A673 (cell line): ENCODE data around the gene FPR2. TPM values are rescaled to one million over a fixed set of nuclear protein-coding genes. Genes with fewer than 3 reads are reported as not detected.
"Not testable (repeated sequence)": the region's sequence is repeated elsewhere in the genome, so short reads cannot be mapped to it uniquely, and the experiment has no call there.

Experiments used
- BruUV-seq: library from RNA; stranded (reverse); fragments of 400-500 nt; replicated peaks from 2 replicates; lab custom pipeline; 2021; lab: Mats Ljungman, UMichigan
- CTCF ChIA-PET: fragments of 300-600 bp; sonication (Branson Sonifier 250); formaldehyde crosslinking; loops from one replicate; lab custom pipeline; 2022; ENCODE audit warnings: antibody characterized with exemption; lab: Charles Lee
- POLR2A ChIA-PET: fragments of 300-600 bp; sonication (Branson Sonifier 250); formaldehyde crosslinking; loops from one replicate; lab custom pipeline; 2022; ENCODE audit warnings: antibody characterized with exemption; ENCODE audit not compliant: low non-redundant PET; lab: Charles Lee
- DNase-seq: peaks from one replicate; pipeline ENCODE4 v3.0.0-alpha.2; 2015; ENCODE audit warnings: low spot score
- H3K27ac ChIP-seq: fragments of 200-600 bp; sonication (generic); 2 replicates; pipeline ENCODE4 v1.5.1; 2016; ENCODE audit warnings: mixed run types, low read depth, mild to moderate bottlenecking, mixed read lengths, antibody characterized with exemption, low read length; ENCODE audit not compliant: poor library complexity, severe bottlenecking
- H3K27me3 ChIP-seq: fragments of 200-600 bp; sonication (generic); replicated peaks from 2 replicates; pipeline ENCODE4 v1.6.1; 2017; ENCODE audit warnings: mixed run types, low read depth, mild to moderate bottlenecking, mixed read lengths, antibody characterized with exemption, low read length; ENCODE audit not compliant: insufficient read depth, poor library complexity
- H3K36me3 ChIP-seq: fragments of 200-600 bp; sonication (generic); 2 replicates; pipeline ENCODE4 v1.6.1; 2016; ENCODE audit warnings: mixed run types, mild to moderate bottlenecking, mixed read lengths, antibody characterized with exemption, low read length; ENCODE audit not compliant: insufficient read depth, poor library complexity, severe bottlenecking
- H3K4me1 ChIP-seq: fragments of 200-600 bp; sonication (generic); 2 replicates; pipeline ENCODE4 v1.6.1; 2017; ENCODE audit warnings: mixed run types, mild to moderate bottlenecking, mixed read lengths, antibody characterized with exemption, low read length; ENCODE audit not compliant: insufficient read depth, poor library complexity, severe bottlenecking
- H3K4me3 ChIP-seq: fragments of 200-600 bp; sonication (generic); 2 replicates; pipeline ENCODE4 v1.5.1; 2016; ENCODE audit warnings: low read depth, mixed run types, mild to moderate bottlenecking, mixed read lengths, low read length; ENCODE audit not compliant: poor library complexity, severe bottlenecking
- H3K9me3 ChIP-seq: fragments of 200-600 bp; sonication (generic); 2 replicates; pipeline ENCODE4 v1.6.1; 2016; ENCODE audit warnings: mixed run types, low read depth, mild to moderate bottlenecking, mixed read lengths, antibody characterized with exemption, low read length; ENCODE audit not compliant: poor library complexity, severe bottlenecking
- EZH2 ChIP-seq: fragments of 200-600 bp; sonication (generic); IDR thresholded peaks from 2 replicates; pipeline ENCODE4 v1.6.1; 2017; ENCODE audit warnings: borderline replicate concordance, low read depth, mild to moderate bottlenecking, mixed read lengths, antibody characterized with exemption, low read length; ENCODE audit not compliant: poor library complexity, severe bottlenecking
- intact Hi-C: fragments of 100-400 bp; cut with micrococcal nuclease; formaldehyde crosslinking; loops from one replicate; pipeline ENCODE4 v1.10.0; 2022; ENCODE audit not compliant: unreplicated experiment
- total RNA-seq: library from RNA; stranded (reverse); gene quantifications from 2 replicates; pipeline ENCODE4 v1.2.3, GENCODE V29; 2021
- TF ChIP-seq, protein P1 (sequence below): fragments of 300-800, 200-600 bp; sonication (generic); conservative IDR thresholded peaks from 2 replicates; pipeline ENCODE4 v1.5.1; 2017; ENCODE audit warnings: low read depth, mild to moderate bottlenecking, antibody characterized with exemption, low read length, moderate library complexity, mixed read lengths

FPR2 gene
- total RNA-seq, 1 experiment from 2014 or later = not detected

DNA sequence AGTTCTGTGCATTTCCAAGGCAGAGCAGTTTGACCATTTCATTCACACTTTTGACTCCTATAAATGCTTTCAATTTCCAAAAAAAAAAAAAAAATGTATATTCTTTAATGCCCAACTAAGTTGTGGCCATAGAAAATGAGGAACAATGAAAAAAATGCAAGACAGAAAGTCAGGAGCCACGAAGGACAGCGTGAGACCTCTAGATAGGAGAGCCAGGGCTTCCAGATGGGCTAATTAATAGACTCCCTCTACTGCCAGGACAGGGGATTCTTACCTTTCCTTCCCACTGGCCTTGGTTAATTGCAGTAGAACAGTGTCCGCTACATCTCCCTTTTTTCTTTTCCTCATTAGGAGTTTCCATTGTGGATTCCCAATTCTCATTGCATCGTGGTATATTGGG lies 42.5 kb downstream of the FPR2 start:
- H3K9me3 ChIP-seq = no peaks in the 10 kb centered on the region
- no peak for DNase-seq
- TF ChIP-seq, protein P1, sequence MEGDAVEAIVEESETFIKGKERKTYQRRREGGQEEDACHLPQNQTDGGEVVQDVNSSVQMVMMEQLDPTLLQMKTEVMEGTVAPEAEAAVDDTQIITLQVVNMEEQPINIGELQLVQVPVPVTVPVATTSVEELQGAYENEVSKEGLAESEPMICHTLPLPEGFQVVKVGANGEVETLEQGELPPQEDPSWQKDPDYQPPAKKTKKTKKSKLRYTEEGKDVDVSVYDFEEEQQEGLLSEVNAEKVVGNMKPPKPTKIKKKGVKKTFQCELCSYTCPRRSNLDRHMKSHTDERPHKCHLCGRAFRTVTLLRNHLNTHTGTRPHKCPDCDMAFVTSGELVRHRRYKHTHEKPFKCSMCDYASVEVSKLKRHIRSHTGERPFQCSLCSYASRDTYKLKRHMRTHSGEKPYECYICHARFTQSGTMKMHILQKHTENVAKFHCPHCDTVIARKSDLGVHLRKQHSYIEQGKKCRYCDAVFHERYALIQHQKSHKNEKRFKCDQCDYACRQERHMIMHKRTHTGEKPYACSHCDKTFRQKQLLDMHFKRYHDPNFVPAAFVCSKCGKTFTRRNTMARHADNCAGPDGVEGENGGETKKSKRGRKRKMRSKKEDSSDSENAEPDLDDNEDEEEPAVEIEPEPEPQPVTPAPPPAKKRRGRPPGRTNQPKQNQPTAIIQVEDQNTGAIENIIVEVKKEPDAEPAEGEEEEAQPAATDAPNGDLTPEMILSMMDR = no peak
- TF ChIP-seq EZH2 = no peak
- no peaks in the 10 kb centered on the region for H3K36me3 ChIP-seq
- BruUV-seq = no TSS peak
- ChIA-PET CTCF (no interaction called here), POLR2A (no interaction called here)
- H3K4me3 ChIP-seq = no peak overlapping the region
- H3K27me3 ChIP-seq = no peaks in the 10 kb centered on the region
- intact Hi-C loops = loop anchor here (10.0 kb wide), 2 partner anchors 199 to 329 kb away; partner anchors contain the start of gene CEACAM18
- peaks cover 23% of the 10 kb centered on the region for H3K4me1 ChIP-seq
- H3K27ac ChIP-seq = no peak overlapping the region

DNA sequence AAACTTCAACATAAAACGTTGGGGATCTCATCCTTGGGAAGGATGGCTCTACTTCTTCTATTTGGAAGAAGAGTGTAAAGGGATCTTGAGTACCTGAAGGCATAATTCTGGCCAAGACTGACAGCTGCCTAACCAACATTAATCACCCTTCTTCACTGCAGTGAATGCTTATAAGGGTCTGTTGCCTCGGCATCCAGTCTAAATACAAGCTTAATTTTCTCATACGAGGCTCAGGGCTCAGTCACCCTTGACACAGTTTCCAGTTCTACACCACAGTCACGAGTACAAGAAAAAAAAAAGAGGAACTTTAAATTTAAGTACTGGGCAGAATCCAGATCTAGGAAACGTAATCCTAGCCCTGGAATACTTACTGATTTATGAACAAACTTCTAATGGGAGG lies 43.0 kb downstream of the FPR2 start:
- ChIA-PET POLR2A (no interaction called here), CTCF (no interaction called here)
- no TSS peak for BruUV-seq
- TF ChIP-seq, protein P1 = no peak
- no peak for TF ChIP-seq EZH2
- intact Hi-C loops = loop anchor here (10.0 kb wide), 2 partner anchors 199 to 329 kb away; partner anchors contain the start of gene CEACAM18
- H3K27ac ChIP-seq = no peak overlapping the region
- no peaks in the 10 kb centered on the region for H3K9me3 ChIP-seq
- no peaks in the 10 kb centered on the region for H3K36me3 ChIP-seq
- peaks cover 23% of the 10 kb centered on the region for H3K4me1 ChIP-seq
- H3K27me3 ChIP-seq = no peaks in the 10 kb centered on the region
- no peak for DNase-seq
- no peak overlapping the region for H3K4me3 ChIP-seq

DNA sequence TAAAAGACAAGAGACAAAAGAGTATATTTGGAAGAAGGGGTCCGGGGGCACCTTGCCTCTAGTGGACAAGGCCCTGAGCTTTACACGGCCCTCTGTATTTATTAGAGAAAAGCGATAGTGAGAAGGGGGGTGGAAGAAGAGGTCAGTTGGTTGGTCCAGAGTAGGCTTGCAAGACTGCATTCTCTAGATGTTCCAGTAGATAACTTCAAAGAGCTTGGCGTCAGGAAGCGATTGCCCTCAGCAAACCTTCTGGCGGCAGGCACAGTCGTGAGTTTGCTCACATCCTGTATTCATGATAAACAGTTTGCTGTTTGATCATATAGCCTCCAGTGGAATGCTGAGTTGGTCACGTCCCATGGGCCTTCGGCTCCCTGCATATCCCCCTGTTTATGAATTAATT lies 43.8 kb downstream of the FPR2 start:
- BruUV-seq, H3K4me3 ChIP-seq, POLR2A ChIA-PET, H3K27ac ChIP-seq, CTCF ChIA-PET, H3K27me3 ChIP-seq, H3K36me3 ChIP-seq, H3K9me3 ChIP-seq, DNase-seq: not testable (repeated sequence)
- intact Hi-C loops = loop anchor here (5.0 to 10.0 kb wide), 3 partner anchors 142 to 330 kb away; partner anchors contain the start of gene CEACAM18
- peaks cover 25% of the 10 kb centered on the region for H3K4me1 ChIP-seq

DNA sequence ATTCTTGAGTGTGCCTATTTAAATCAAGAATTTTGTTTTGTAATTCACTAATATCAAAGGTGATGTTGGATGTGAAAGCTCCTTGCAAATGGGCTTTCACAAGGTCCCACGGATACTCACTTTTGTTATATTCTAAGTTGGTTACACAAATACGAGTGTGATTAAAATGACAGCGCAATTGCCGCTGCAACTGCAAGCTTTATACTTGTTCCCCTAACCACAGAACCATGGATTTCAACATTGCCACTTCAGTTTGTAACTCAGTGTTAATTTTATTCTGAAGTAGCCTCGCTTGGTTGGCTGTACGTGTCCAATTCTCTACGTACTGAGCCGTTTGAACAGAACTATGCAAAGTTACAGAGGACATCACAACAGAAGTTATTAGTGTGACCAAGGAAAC lies 44.4 kb downstream of the FPR2 start:
- H3K27ac ChIP-seq, H3K36me3 ChIP-seq, BruUV-seq, POLR2A ChIA-PET, CTCF ChIA-PET, DNase-seq, H3K4me3 ChIP-seq, H3K9me3 ChIP-seq, H3K27me3 ChIP-seq: not testable (repeated sequence)
- intact Hi-C loops = loop anchor here (5.0 to 10.0 kb wide), 3 partner anchors 143 to 331 kb away; partner anchors contain the start of gene CEACAM18
- peaks cover 27% of the 10 kb centered on the region for H3K4me1 ChIP-seq

DNA sequence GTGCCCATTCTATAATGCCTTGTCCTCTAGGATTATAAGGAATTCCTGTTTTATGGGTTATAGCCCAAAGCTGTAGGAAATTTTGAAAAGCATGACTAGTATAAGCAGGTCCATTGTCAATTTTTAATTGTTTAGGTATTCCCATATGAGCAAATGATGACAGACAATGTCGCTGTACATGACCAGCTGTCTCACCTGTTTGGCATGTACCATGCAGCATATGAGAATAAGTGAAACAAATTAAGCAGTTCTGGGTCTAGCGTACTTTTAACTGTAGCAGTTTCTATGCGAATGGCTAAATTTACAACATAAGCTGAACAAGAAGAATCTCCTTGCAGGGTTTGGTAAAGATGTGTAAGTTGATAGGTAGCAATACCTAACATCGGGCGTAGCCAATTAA lies 45.6 kb downstream of the FPR2 start:
- BruUV-seq, H3K27ac ChIP-seq, POLR2A ChIA-PET, H3K9me3 ChIP-seq, DNase-seq, CTCF ChIA-PET, H3K27me3 ChIP-seq, H3K4me3 ChIP-seq, H3K36me3 ChIP-seq: not testable (repeated sequence)
- intact Hi-C loops = loop anchor here (5.0 to 10.0 kb wide), 3 partner anchors 144 to 332 kb away; partner anchors contain the start of gene CEACAM18
- H3K4me1 ChIP-seq = peaks cover 27% of the 10 kb centered on the region
